Endodermal cell (in vitro differentiated cells): Measurements from ENCODE around the gene MRAS. TPM values are rescaled to one million over a fixed set of nuclear protein-coding genes. Genes with fewer than 3 reads are reported as not detected.
"Not testable (repeated sequence)": the region's sequence is repeated elsewhere in the genome, so short reads cannot be mapped to it uniquely, and the experiment has no call there.

Experiments used
- DNase-seq: peaks from one replicate; pipeline ENCODE4 v3.0.0-alpha.2; 2017
- H3K27ac ChIP-seq: 2 replicates; pipeline ENCODE4 v1.5.1; 2013; ENCODE audit warnings: mild to moderate bottlenecking, low read depth, low read length, moderate library complexity
- H3K27me3 ChIP-seq: 2 replicates; pipeline ENCODE4 v1.6.1; 2013; ENCODE audit warnings: mild to moderate bottlenecking, low read length, moderate library complexity; ENCODE audit not compliant: insufficient read depth, control insufficient read depth, poor library complexity, severe bottlenecking
- H3K36me3 ChIP-seq: 2 replicates; pipeline ENCODE4 v1.7.0; 2013; ENCODE audit warnings: mild to moderate bottlenecking, low read length, moderate library complexity; ENCODE audit not compliant: control insufficient read depth, insufficient read depth
- H3K4me1 ChIP-seq: one replicate; pipeline ENCODE4 v1.7.0; 2013; ENCODE audit warnings: low read length; ENCODE audit not compliant: control insufficient read depth, insufficient read depth
- H3K4me3 ChIP-seq: 2 replicates; pipeline ENCODE4 v1.5.1; 2013; ENCODE audit warnings: mild to moderate bottlenecking, low read length, moderate library complexity
- H3K9ac ChIP-seq: 2 replicates; pipeline ENCODE4 v1.6.1; 2013; ENCODE audit warnings: mild to moderate bottlenecking, low read length, moderate library complexity; ENCODE audit not compliant: poor library complexity, severe bottlenecking; ENCODE audit errors: extremely low read depth
- H3K9me3 ChIP-seq: 2 replicates; pipeline ENCODE4 v1.6.1; 2013; ENCODE audit warnings: mild to moderate bottlenecking, low read length, moderate library complexity; ENCODE audit not compliant: control insufficient read depth
- H3K27ac Mint-ChIP-seq: 2 replicates; pipeline ENCODE4 v1.8.0; 2020; ENCODE audit warnings: mixed read lengths
- H3K27me3 Mint-ChIP-seq: 2 replicates; pipeline ENCODE4 v1.8.0; 2021; ENCODE audit warnings: mild to moderate bottlenecking, mixed read lengths; ENCODE audit not compliant: insufficient read depth
- H3K36me3 Mint-ChIP-seq: 2 replicates; pipeline ENCODE4 v1.8.0; 2020; ENCODE audit warnings: low read depth, mixed read lengths
- H3K4me1 Mint-ChIP-seq: 2 replicates; pipeline ENCODE4 v1.8.0; 2020; ENCODE audit warnings: mixed read lengths
- H3K4me3 Mint-ChIP-seq: 2 replicates; pipeline ENCODE4 v1.8.0; 2020; ENCODE audit warnings: mild to moderate bottlenecking, moderate library complexity, mixed read lengths
- H3K9me3 Mint-ChIP-seq: 2 replicates; pipeline ENCODE4 v1.8.0; 2020; ENCODE audit warnings: mild to moderate bottlenecking, mixed read lengths
- CTCF ChIP-seq: fragments of 200-600 bp; sonication (generic); conservative IDR thresholded peaks from 2 replicates; pipeline ENCODE4 v1.5.0; 2021; ENCODE audit warnings: antibody characterized with exemption, mild to moderate bottlenecking
- WGBS, 2 experiments: methylation state at CpG; one replicate each; pipeline versions ENCODE4 v1.1.5 to v1.1.7; 2013; ENCODE audit warnings: missing lambda C conversion rate in 2 of 2, mixed read lengths in 1 of 2; ENCODE audit not compliant: insufficient coverage in 1 of 2, insufficient read length in 1 of 2; 5-methylcytosine and 5-hydroxymethylcytosine counted together
- total RNA-seq, 2 donors: library from RNA; stranded (reverse); fragmentation: NEBNext Ultra II Directional in 1 of 2; extraction: Animal tissue kit (Norgen Biotek cat#: 25700) in 1 of 2; gene quantifications; 2 replicates in 1 of 2; 3 replicates in 1 of 2; pipeline ENCODE4 v1.2.1, GENCODE V29; 2021

The MRAS gene
- total RNA-seq, 2 donors from 2014 or later = 12.8 to 16.1 TPM

GRCh38 chr3:138452436-138452835 is 104.1 kb downstream of the MRAS start:
- H3K4me3 Mint-ChIP-seq = no peak overlapping the region
- H3K27me3 Mint-ChIP-seq = no peaks in the 10 kb centered on the region
- H3K9me3 Mint-ChIP-seq = peaks cover 8% of the 10 kb centered on the region
- H3K36me3 Mint-ChIP-seq = peaks cover 20% of the 10 kb centered on the region
- no peak overlapping the region for H3K4me3 ChIP-seq
- H3K36me3 ChIP-seq = no peaks in the 10 kb centered on the region
- no peak for TF ChIP-seq CTCF
- WGBS, 2 experiments = 86 to 88% methylated on average over 6 of the region's 6 CpGs
- no peak overlapping the region for H3K27ac Mint-ChIP-seq
- H3K9ac ChIP-seq = no peak overlapping the region
- H3K9me3 ChIP-seq = no peaks in the 10 kb centered on the region
- no peak overlapping the region for H3K27ac ChIP-seq
- DNase-seq = peak; percentile 48
- H3K27me3 ChIP-seq = no peaks in the 10 kb centered on the region
- H3K4me1 ChIP-seq = no peaks in the 10 kb centered on the region
- no peaks in the 10 kb centered on the region for H3K4me1 Mint-ChIP-seq

GRCh38 chr3:138453940-138454339 is 105.6 kb downstream of the MRAS start:
- H3K9me3 Mint-ChIP-seq, H3K4me1 ChIP-seq, H3K9ac ChIP-seq, H3K27me3 ChIP-seq, H3K4me1 Mint-ChIP-seq, H3K4me3 ChIP-seq, H3K9me3 ChIP-seq, H3K4me3 Mint-ChIP-seq, H3K27ac Mint-ChIP-seq, H3K27ac ChIP-seq, H3K36me3 ChIP-seq, H3K27me3 Mint-ChIP-seq: not testable (repeated sequence)
- WGBS, 2 experiments = 85 to 86% methylated on average over 8 of the region's 8 CpGs
- DNase-seq = peak; percentile 8
- peaks cover 25% of the 10 kb centered on the region for H3K36me3 Mint-ChIP-seq

Other genes with a start within 250 kb of the MRAS start
- gene DZIP1L, start 233.0 kb upstream of the MRAS start, total RNA-seq = 10 to 100 TPM; 32.0 to 32.5 TPM
- not detected for gene A4GNT, start 216.2 kb upstream of the MRAS start, total RNA-seq
- gene DBR1, start 173.7 kb upstream of the MRAS start, total RNA-seq = 10 to 100 TPM; 17.7 to 22.0 TPM
- 10 to 100 TPM; 58.6 to 60.4 TPM for gene ARMC8, start 161.3 kb upstream of the MRAS start, total RNA-seq
- 1 to 10 TPM in 1 of 2 donors, under 1 TPM in 1; 0.40 to 1.3 TPM for gene NME9, start 18.7 kb upstream of the MRAS start, total RNA-seq
- gene ESYT3, start 86.0 kb downstream of the MRAS start, total RNA-seq = 10 to 100 TPM in 1 of 2 donors, 1 to 10 TPM in 1; 7.7 to 10.2 TPM
- gene CEP70, start 245.7 kb downstream of the MRAS start, total RNA-seq = 100 to 1,000 TPM; 113 to 131 TPM